ENCODE data around the gene KLHL18.

GRCh38 chr3:47283591-47284364 lies 1.0 kb downstream of the KLHL18 start:
- TF ChIP-seq POLR2AphosphoS5 (IDR thresholded peaks at IDR 0.05; ENCODE audit: insufficient read depth in 1 of 2, low read depth in 1 of 2): no peak
- no peak for TF ChIP-seq POLR2A (IDR thresholded peaks at IDR 0.05)
- TF ChIP-seq CTCF (IDR thresholded peaks at IDR 0.05): no peak

Data from vagina (tissue), 2 donors.